ENCODE measurements around the gene YRDC.
"Not testable (repeated sequence)": the region's sequence is repeated elsewhere in the genome, so short reads cannot be mapped to it uniquely, and the experiment has no call there.

Gene YRDC

DNA sequence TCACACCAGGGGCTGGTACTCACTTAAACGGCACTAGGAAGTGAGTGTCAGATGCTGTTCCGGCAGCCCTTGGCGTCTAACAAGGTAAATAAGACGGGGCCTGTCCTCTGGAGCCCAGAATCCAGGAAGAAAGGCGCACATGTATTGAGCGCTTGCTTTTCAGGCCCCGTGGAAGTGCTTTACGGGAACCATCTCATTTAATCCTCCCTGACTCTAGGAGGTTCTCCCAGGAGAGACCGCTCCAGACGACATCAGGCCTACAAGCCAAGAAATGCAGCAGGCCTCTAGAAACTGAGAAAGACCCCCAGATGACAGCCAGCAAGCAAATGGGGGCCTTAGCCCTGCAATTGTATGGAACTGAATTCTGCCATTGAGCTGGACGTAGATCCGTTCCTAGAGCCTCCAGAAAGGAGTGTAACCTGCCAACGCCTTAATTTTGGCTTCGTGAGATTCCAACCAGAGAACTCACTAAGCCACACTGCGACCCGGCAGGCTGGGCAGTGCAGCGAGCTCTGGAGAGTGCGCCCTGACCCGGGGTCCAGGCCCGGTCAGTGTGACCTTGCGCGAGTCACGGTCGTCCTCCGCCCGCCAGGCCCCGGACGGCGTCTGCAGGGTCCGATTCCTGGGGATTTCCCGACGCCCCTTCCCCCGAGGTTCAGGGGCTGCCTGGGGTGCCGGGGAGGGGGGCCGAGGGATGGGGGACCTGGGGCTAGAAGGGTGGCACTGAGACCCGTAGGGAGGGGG is 14.9 kb downstream of the YRDC start:
- TF ChIP-seq, protein P1, sequence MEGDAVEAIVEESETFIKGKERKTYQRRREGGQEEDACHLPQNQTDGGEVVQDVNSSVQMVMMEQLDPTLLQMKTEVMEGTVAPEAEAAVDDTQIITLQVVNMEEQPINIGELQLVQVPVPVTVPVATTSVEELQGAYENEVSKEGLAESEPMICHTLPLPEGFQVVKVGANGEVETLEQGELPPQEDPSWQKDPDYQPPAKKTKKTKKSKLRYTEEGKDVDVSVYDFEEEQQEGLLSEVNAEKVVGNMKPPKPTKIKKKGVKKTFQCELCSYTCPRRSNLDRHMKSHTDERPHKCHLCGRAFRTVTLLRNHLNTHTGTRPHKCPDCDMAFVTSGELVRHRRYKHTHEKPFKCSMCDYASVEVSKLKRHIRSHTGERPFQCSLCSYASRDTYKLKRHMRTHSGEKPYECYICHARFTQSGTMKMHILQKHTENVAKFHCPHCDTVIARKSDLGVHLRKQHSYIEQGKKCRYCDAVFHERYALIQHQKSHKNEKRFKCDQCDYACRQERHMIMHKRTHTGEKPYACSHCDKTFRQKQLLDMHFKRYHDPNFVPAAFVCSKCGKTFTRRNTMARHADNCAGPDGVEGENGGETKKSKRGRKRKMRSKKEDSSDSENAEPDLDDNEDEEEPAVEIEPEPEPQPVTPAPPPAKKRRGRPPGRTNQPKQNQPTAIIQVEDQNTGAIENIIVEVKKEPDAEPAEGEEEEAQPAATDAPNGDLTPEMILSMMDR (IDR thresholded peaks at IDR 0.05; ENCODE audit: extremely low read depth, missing control alignments), result no peak
- DNase-seq (ENCODE audit: low spot score), result no peak

DNA sequence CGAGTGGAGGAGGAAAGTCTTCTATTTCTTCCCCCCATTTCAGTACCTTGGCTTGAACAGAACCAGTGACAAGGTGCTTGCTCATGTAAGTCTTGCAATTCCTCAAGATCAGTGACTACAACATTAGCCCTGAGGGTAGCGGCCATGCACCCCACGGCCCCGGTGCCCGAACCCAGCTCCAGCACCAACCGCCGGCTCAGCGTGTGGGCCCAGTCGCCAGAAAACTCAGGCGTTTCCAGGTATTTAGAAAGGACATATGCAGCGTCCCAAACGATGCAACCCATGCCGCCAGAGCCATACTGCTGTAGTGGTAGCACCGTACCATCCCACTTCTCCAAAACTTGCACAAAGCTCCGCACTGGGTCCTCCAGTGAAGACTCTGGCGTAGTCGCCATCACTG is 25.5 kb downstream of the YRDC start:
- DNase-seq (ENCODE audit: low spot score), result no peak
- TF ChIP-seq, protein P1 (IDR thresholded peaks at IDR 0.05; ENCODE audit: extremely low read depth, missing control alignments), result no peak

DNA sequence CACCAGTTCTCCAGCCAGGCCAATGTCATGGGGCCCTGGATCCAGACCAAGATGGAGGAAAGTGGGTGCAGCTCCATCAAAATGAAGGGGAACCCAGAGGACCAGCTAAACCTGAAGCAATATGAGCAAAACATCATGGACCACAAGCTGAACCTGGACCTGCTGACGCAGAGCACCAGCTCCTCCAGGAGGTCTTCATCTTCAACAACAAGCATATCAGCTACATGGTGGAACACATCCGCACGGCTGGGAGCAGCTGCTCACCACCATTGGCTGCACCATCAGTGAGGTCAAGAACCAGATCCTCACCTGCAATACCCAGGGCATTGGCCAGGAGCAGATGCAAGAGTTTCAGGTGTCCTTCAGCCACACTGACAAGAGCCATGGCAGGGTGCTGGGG is 29.4 kb downstream of the YRDC start:
- TF ChIP-seq, protein P1 (IDR thresholded peaks at IDR 0.05; ENCODE audit: extremely low read depth, missing control alignments), result no peak
- DNase-seq (ENCODE audit: low spot score), result no peak

DNA sequence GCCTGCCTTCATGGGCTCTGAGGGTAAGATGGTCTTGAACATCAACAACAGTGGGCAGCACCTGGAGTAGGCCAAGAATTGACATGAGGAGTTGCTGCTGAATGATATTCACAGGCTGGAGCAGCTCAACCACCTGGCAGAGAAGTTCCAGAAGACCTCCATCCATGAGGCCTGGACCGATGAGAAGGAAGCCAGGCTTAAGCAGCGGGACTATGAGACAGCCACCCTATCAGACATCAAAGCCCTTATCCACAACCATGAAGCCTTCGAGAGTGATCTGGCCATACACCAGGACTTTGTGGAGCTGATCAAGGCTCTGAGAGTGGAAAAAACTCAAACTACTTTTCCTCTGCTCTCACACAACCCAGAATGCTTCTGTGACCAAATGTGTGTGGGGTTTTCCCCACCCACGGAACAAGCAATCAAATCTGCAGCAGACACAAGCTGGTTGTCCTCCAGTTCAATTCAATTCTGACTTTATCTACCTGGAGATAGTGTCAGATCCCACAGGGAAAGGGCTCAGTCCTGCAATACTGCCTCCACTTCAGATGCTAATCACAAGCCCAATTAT is 31.0 kb downstream of the YRDC start:
- TF ChIP-seq, protein P1 (IDR thresholded peaks at IDR 0.05; ENCODE audit: extremely low read depth, missing control alignments), result no peak
- peak; percentile 51 for DNase-seq (ENCODE audit: low spot score)

DNA sequence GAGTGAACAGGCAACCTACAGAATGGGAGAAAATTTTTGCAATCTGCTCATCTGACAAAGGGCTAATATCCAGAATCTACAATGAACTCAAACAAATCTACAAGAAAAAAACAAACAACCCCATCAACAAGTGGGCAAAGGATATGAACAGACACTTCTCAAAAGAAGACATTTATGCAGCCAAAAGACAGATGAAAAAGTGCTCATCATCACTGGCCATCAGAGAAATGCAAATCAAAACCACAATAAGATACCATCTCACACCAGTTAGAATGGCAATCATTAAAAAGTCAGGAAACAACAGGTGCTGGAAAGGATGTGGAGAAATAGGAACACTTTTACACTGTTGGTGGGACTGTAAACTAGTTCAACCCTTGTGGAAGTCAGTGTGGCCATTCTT is 36.6 kb downstream of the YRDC start:
- not testable (repeated sequence) for DNase-seq (ENCODE audit: low spot score)

DNA sequence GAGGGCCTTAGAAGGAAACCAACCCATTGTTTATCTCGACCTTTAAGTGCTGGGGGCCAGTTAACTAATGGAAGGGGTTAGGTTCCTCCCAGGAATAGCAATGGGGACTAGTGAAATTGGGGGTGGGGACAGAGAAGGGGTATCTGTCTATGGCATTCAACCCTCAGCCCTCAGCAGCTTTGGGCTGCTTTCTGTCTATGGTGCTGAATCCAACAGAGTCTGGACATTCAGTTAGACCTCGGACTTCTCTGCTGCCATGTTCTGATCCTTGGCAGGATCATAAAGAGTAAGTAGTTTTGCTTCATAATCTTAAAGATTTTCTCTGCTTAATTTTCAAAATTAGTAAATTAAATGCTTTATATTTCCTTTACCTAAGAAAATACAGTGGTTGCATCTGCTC is 40.5 kb downstream of the YRDC start:
- TF ChIP-seq, protein P1 (IDR thresholded peaks at IDR 0.05; ENCODE audit: extremely low read depth, missing control alignments), result no peak
- no peak for DNase-seq (ENCODE audit: low spot score)

DNA sequence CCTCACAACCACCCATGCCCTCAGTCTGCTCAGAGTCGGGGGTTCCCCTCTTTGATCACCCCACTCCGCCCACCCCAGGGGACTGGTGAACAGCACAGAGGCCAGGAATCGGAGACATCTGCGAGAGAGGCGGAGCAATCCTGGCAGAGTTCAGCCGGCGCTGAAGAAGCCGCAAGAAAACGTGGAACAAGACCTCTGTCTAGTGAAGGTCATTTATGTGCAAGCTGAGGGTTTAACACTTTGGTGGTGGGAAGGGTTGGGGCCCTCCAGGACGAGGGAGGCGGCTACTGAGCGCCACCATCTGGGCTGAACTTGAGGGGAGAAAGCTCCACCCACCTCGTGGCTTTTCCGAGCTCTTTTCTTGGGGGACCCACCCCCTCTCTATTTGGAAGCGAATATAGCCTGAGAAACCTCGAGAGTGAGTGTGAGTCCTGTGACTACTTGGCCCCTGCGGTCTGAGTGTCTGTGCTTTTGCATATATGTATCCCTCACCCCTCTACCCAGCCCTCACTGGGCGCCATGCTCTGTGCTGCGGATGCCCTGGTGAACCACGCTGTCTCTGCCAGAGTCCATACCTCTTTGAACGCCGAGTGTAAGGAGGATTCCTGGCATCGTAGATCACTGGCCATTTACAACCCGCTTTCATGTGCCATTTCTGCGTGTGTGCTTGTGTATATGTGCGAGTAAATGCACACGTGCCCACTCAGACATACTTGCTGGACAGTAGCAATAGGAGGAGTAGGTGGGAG is 41.9 kb downstream of the YRDC start:
- DNase-seq (ENCODE audit: low spot score), result no peak
- TF ChIP-seq, protein P1 (IDR thresholded peaks at IDR 0.05; ENCODE audit: extremely low read depth, missing control alignments), result no peak

Data from GM20000 (cell line).